Measurements from ENCODE around the gene TRIP13. TPM values are rescaled to one million over a fixed set of nuclear protein-coding genes. Genes with fewer than 3 reads are reported as not detected.
A peak's percentile ranks its signal among the peaks of the same experiment; 100 is the strongest.
"Not testable (repeated sequence)": the region's sequence is repeated elsewhere in the genome, so short reads cannot be mapped to it uniquely, and the experiment has no call there.

Gene TRIP13
- total RNA-seq: 1 to 10 TPM in 1 of 2 experiments, under 1 TPM in 1; 0.69 to 1.0 TPM
- polyA plus RNA-seq: under 1 TPM in 1 of 2 donors, not detected in 1; 0.39 TPM

DNA sequence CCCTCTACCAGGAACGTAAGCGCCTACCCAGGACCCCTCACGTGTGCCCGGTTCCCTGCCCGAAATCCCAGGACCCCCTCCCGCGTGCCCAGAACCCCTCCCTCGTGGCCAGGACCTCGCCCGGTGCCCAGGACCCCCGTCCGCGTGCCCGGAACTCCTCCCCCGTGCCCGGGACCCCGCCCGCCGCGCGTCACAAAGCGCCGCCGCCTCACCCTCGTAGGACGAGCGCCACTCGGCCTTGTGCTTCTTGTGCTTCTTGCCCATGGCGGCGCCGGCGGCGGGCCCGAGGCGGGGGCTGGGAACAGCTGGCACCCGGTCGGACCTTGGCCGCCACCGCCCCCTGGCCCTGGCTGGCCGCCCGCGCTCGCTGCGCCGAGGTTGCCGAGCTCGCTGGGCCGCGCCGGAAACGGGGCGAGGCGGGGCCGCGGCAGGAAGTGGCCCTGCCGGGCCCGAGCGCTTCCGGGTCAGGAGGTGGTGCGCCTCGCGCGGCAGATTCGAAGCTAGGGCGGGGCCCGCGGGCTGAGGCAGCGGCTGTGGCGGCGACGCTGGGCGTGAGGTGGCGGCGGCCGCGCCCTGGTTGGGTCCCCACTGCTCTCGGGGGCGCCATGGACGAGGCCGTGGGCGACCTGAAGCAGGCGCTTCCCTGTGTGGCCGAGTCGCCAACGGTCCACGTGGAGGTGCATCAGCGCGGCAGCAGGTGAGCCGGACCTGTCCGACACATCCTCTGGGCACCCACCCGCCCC is at the start of gene TRIP13, which contains the start of gene BRD9:
Gene TRIP13 (plus strand): TSS at position 491 of the 743 bp plus-strand sequence. CDS start 115 bp downstream, at position 606.
Gene BRD9 (minus strand): TSS at position 408 of the 743 bp plus-strand sequence. CDS start 144 bp downstream, at position 264.
- Mint-ChIP-seq H3K4me1 (peaks cover 7 to 40% (median 23%) of the 10 kb centered on the region in 4 donors), H3K36me3 (peaks cover 21 to 41% of the 10 kb centered on the region in 2 donors), H3K4me3 (peak within 1 kb of the TSS; percentile 85 to 90 (median 87)), H3K27me3 (no peaks in the 10 kb centered on the region), H3K27ac (peak within 1 kb of the TSS; percentile 86 to 95 (median 91)), H3K9me3 (no peaks in the 10 kb centered on the region)
- peaks cover 36% of the 10 kb centered on the region for H3K36me3 ChIP-seq (ENCODE audit: insufficient read depth, low read length)
- H3K27me3 ChIP-seq (ENCODE audit: insufficient read depth, low read length): no peaks in the 10 kb centered on the region
- H3K27ac ChIP-seq (ENCODE audit: low read depth, low read length): peak within 1 kb of the TSS; percentile 90
- ChIA-PET POLR2A (ENCODE audit: partially characterized antibody) (interaction anchor here (0.9 to 2.1 kb wide), 6 partner anchors 11 to 622 kb away, joined by 3 to 5 read pairs (median 4); partner anchors contain the start of gene PDCD6), CTCF (ENCODE audit: partially characterized antibody) (interaction anchor here (1.0 kb wide), 1 partner anchor 9 kb away, joined by 6 read pairs; no protein-coding TSS in a partner anchor)
- peak within 1 kb of the TSS; percentile 38 to 83 for H3K4me3 ChIP-seq (ENCODE audit: low read length in 2 of 2)
- peaks cover 28% of the 10 kb centered on the region for H3K4me1 ChIP-seq (ENCODE audit: insufficient read depth, low read length)
- peak; percentile 81 to 89 (median 88) for DNase-seq
- intact Hi-C loops (cut with micrococcal nuclease): loop anchor here (2.0 to 5.0 kb wide), 3 partner anchors 20 to 280 kb away; partner anchors contain the start of genes CEP72 and ZDHHC11B
- H3K9me3 ChIP-seq (ENCODE audit: control insufficient read depth in 1 of 2, low read length in 2 of 2): no peaks in the 10 kb centered on the region

GRCh38 chr5:843371-843770 is 49.3 kb upstream of the TRIP13 start:
- H3K36me3 ChIP-seq (ENCODE audit: insufficient read depth, low read length); H3K36me3 Mint-ChIP-seq; POLR2A ChIA-PET (ENCODE audit: partially characterized antibody); H3K27ac Mint-ChIP-seq; intact Hi-C loops (cut with micrococcal nuclease); H3K27me3 ChIP-seq (ENCODE audit: insufficient read depth, low read length); H3K4me1 ChIP-seq (ENCODE audit: insufficient read depth, low read length); H3K9me3 ChIP-seq (ENCODE audit: control insufficient read depth in 1 of 2, low read length in 2 of 2); DNase-seq; H3K4me1 Mint-ChIP-seq; H3K4me3 Mint-ChIP-seq; CTCF ChIA-PET (ENCODE audit: partially characterized antibody); H3K9me3 Mint-ChIP-seq; H3K27ac ChIP-seq (ENCODE audit: low read depth, low read length); H3K27me3 Mint-ChIP-seq; H3K4me3 ChIP-seq (ENCODE audit: low read length in 2 of 2): not testable (repeated sequence)

DNA sequence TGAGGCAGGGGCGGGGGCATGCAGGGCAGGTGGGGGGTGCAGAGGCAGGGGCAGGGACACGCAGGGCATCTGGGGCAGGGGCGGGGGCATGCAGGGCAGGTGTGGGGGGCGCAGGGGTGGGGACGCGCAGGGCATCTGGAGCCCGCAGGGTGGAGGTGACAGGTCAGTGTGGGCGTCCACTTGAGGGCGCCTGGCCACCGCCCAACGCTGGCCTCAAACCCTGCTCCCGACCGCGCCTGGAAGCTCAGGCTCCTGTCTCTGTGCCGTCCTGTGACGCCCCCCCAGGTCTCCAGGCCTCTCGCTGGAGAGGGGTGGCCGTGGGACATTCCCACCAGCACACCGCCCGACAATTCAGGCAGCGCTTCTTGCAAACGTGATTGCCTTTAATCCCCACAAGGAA is 48.8 kb upstream of the TRIP13 start:
- CTCF ChIA-PET (ENCODE audit: partially characterized antibody): not testable (repeated sequence)

GRCh38 chr5:844426-844825 is 48.3 kb upstream of the TRIP13 start:
- H3K4me1 ChIP-seq (ENCODE audit: insufficient read depth, low read length); H3K9me3 ChIP-seq (ENCODE audit: control insufficient read depth in 1 of 2, low read length in 2 of 2); H3K9me3 Mint-ChIP-seq; intact Hi-C loops (cut with micrococcal nuclease); H3K27me3 Mint-ChIP-seq; CTCF ChIA-PET (ENCODE audit: partially characterized antibody); H3K4me1 Mint-ChIP-seq; H3K27me3 ChIP-seq (ENCODE audit: insufficient read depth, low read length); H3K27ac ChIP-seq (ENCODE audit: low read depth, low read length); H3K36me3 Mint-ChIP-seq; H3K4me3 Mint-ChIP-seq; POLR2A ChIA-PET (ENCODE audit: partially characterized antibody); H3K4me3 ChIP-seq (ENCODE audit: low read length in 2 of 2); H3K36me3 ChIP-seq (ENCODE audit: insufficient read depth, low read length); H3K27ac Mint-ChIP-seq: not testable (repeated sequence)
- DNase-seq: peak in 1 of 5 donors; percentile 28

More for the DNA sequence above, 48.8 kb upstream of the TRIP13 start:
- H3K36me3 Mint-ChIP-seq; H3K4me3 Mint-ChIP-seq; H3K9me3 Mint-ChIP-seq; H3K4me1 Mint-ChIP-seq; H3K4me3 ChIP-seq (ENCODE audit: low read length in 2 of 2); H3K27me3 ChIP-seq (ENCODE audit: insufficient read depth, low read length); H3K27ac Mint-ChIP-seq; H3K9me3 ChIP-seq (ENCODE audit: control insufficient read depth in 1 of 2, low read length in 2 of 2); H3K27me3 Mint-ChIP-seq; POLR2A ChIA-PET (ENCODE audit: partially characterized antibody); H3K27ac ChIP-seq (ENCODE audit: low read depth, low read length); H3K36me3 ChIP-seq (ENCODE audit: insufficient read depth, low read length); intact Hi-C loops (cut with micrococcal nuclease); H3K4me1 ChIP-seq (ENCODE audit: insufficient read depth, low read length): not testable (repeated sequence)
- DNase-seq: peak in 1 of 5 donors; percentile 39

GRCh38 chr5:845031-845675 is 47.5 kb upstream of the TRIP13 start:
- peak in 1 of 5 donors; percentile 5 for DNase-seq
- intact Hi-C loops (cut with micrococcal nuclease); CTCF ChIA-PET (ENCODE audit: partially characterized antibody): not testable (repeated sequence)

GRCh38 chr5:845676-846601 is 46.7 kb upstream of the TRIP13 start:
- H3K27me3 Mint-ChIP-seq; H3K9me3 ChIP-seq (ENCODE audit: control insufficient read depth in 1 of 2, low read length in 2 of 2); H3K27ac ChIP-seq (ENCODE audit: low read depth, low read length); H3K9me3 Mint-ChIP-seq; CTCF ChIA-PET (ENCODE audit: partially characterized antibody); H3K27me3 ChIP-seq (ENCODE audit: insufficient read depth, low read length); H3K36me3 Mint-ChIP-seq; H3K4me3 ChIP-seq (ENCODE audit: low read length in 2 of 2); H3K36me3 ChIP-seq (ENCODE audit: insufficient read depth, low read length); POLR2A ChIA-PET (ENCODE audit: partially characterized antibody); H3K4me1 ChIP-seq (ENCODE audit: insufficient read depth, low read length); H3K4me1 Mint-ChIP-seq: not testable (repeated sequence)
- peak in 1 of 5 donors; percentile 7 for DNase-seq
- intact Hi-C loops (cut with micrococcal nuclease): loop anchor here (2.0 kb wide), 1 partner anchor 87 kb away; no protein-coding TSS in a partner anchor
- Mint-ChIP-seq H3K27ac (peak overlapping the region in 5 of 7 donors; percentile 27 to 83 (median 77)), H3K4me3 (peak overlapping the region in 2 of 8 donors; percentile 5 to 36)

More at GRCh38 chr5:845031-845675, 47.5 kb upstream of the TRIP13 start:
- H3K36me3 ChIP-seq (ENCODE audit: insufficient read depth, low read length); H3K27me3 ChIP-seq (ENCODE audit: insufficient read depth, low read length); H3K36me3 Mint-ChIP-seq; H3K27ac ChIP-seq (ENCODE audit: low read depth, low read length); H3K4me3 Mint-ChIP-seq; H3K4me1 Mint-ChIP-seq; POLR2A ChIA-PET (ENCODE audit: partially characterized antibody); H3K9me3 Mint-ChIP-seq; H3K27me3 Mint-ChIP-seq; H3K4me1 ChIP-seq (ENCODE audit: insufficient read depth, low read length); H3K9me3 ChIP-seq (ENCODE audit: control insufficient read depth in 1 of 2, low read length in 2 of 2); H3K4me3 ChIP-seq (ENCODE audit: low read length in 2 of 2): not testable (repeated sequence)
- H3K27ac Mint-ChIP-seq: peak overlapping the region in 2 of 7 donors; percentile 13 to 43
